GM21619 (cell line): Measurements from ENCODE around the gene KCNMA1.

Experiments used
- ATAC-seq: cut with Tn5 transposase; IDR thresholded peaks from one replicate; pipeline ENCODE4 v1.9.1; 2021; ENCODE audit not compliant: unreplicated experiment

The KCNMA1 gene

GRCh38 chr10:77109351-77109994 lies 528.1 kb downstream of the KCNMA1 start:
- ATAC-seq = no peak

- ATAC-seq = no peak
Observed at GRCh38 chr10:77106676-77107075, 530.9 kb downstream of the KCNMA1 start.

- ATAC-seq = no peak
Observed at GRCh38 chr10:77105761-77106221, 531.8 kb downstream of the KCNMA1 start.

GRCh38 chr10:77104459-77104980 lies 533.1 kb downstream of the KCNMA1 start:
- ATAC-seq = no peak

- ATAC-seq = no peak
Observed at GRCh38 chr10:77103213-77103612, 534.4 kb downstream of the KCNMA1 start.

- no peak for ATAC-seq
Observed at GRCh38 chr10:77101341-77101740, 536.3 kb downstream of the KCNMA1 start.

- ATAC-seq = no peak
Observed at GRCh38 chr10:77099136-77099535, 538.5 kb downstream of the KCNMA1 start.

GRCh38 chr10:77097625-77098024 lies 540.0 kb downstream of the KCNMA1 start:
- ATAC-seq = no peak

GRCh38 chr10:77093126-77093525 lies 544.5 kb downstream of the KCNMA1 start:
- no peak for ATAC-seq

- no peak for ATAC-seq
Observed at GRCh38 chr10:77091597-77092165, 545.9 kb downstream of the KCNMA1 start.

GRCh38 chr10:77090381-77091356 lies 546.9 kb downstream of the KCNMA1 start:
- ATAC-seq = no peak

- ATAC-seq = no peak
Observed at GRCh38 chr10:77087366-77087765, 550.2 kb downstream of the KCNMA1 start.

GRCh38 chr10:77086081-77086480 lies 551.5 kb downstream of the KCNMA1 start:
- ATAC-seq = no peak

- ATAC-seq = no peak
Observed at GRCh38 chr10:77085344-77085743, 552.3 kb downstream of the KCNMA1 start.

GRCh38 chr10:77084431-77085144 lies 553.0 kb downstream of the KCNMA1 start:
- ATAC-seq = no peak

- no peak for ATAC-seq
Observed at GRCh38 chr10:77082601-77083252, 554.9 kb downstream of the KCNMA1 start.

- no peak for ATAC-seq
Observed at GRCh38 chr10:77081481-77081891, 556.1 kb downstream of the KCNMA1 start.

GRCh38 chr10:77080361-77081027 lies 557.1 kb downstream of the KCNMA1 start:
- no peak for ATAC-seq

GRCh38 chr10:77079592-77080300 lies 557.9 kb downstream of the KCNMA1 start:
- ATAC-seq = no peak
